Measurements from ENCODE around the gene CHERP. TPM values are rescaled to one million over a fixed set of nuclear protein-coding genes. Genes with fewer than 3 reads are reported as not detected.

CHERP gene
- total RNA-seq, 1 experiment from 2014 or later: 101 TPM

- H3K4ac ChIP-seq (ENCODE audit: low read depth, low read length): no peak overlapping the region
- no peak overlapping the region for H2BK12ac ChIP-seq (ENCODE audit: insufficient read length, low read depth, low read length)
- no peak overlapping the region for H3K23ac ChIP-seq (ENCODE audit: insufficient read length, low read depth, low read length)
- Mint-ChIP-seq H3K4me1 (peaks cover 66 to 76% of the 10 kb centered on the region in 2 experiments), H3K27ac (no peak overlapping the region; a peak in 1 of 7 replicates), H3K36me3 (ENCODE audit: insufficient read depth in 1 of 3, low read depth in 3 of 3) (peaks cover 0 to 4% (median 0%) of the 10 kb centered on the region in 3 experiments; a peak in 2 of 7 replicates), H3K9me3 (no peaks in the 10 kb centered on the region), H3K4me3 (no peak overlapping the region), H3K27me3 (ENCODE audit: low read depth) (no peaks in the 10 kb centered on the region)
- H3K79me1 ChIP-seq (ENCODE audit: insufficient read depth, low read depth, low read length, poor library complexity, severe bottlenecking): peaks cover 6% of the 10 kb centered on the region
- H3K14ac ChIP-seq (ENCODE audit: insufficient read depth, low read length): no peak overlapping the region; the same call in 1 of the 2 replicates
- H2AFZ ChIP-seq (ENCODE audit: low read length): no peak overlapping the region
- TF ChIP-seq CTCF (conservative IDR thresholded peaks at IDR 0.05): no peak
- peaks cover 22% of the 10 kb centered on the region; the same call in 1 of the 2 replicates for H3K79me2 ChIP-seq (ENCODE audit: insufficient read depth, low read length)
- no peak overlapping the region for H3T11ph ChIP-seq (ENCODE audit: low read length)
- H2AK5ac ChIP-seq (ENCODE audit: insufficient read length, low read length): no peak overlapping the region
- H3K18ac ChIP-seq (ENCODE audit: insufficient read length, low read depth, low read length): no peak overlapping the region
- no peak overlapping the region for H2BK20ac ChIP-seq (ENCODE audit: low read depth, low read length, poor library complexity, severe bottlenecking)
- no CpG with 5 or more reads among the region's 11 CpGs for WGBS (ENCODE audit: extremely low coverage, insufficient read length, low lambda C conversion rate)
- H2BK120ac ChIP-seq (ENCODE audit: low read depth, low read length, poor library complexity, severe bottlenecking): no peak overlapping the region
- H2BK5ac ChIP-seq (ENCODE audit: insufficient read length, low read length): no peak overlapping the region
- no peak overlapping the region for H4K5ac ChIP-seq (ENCODE audit: insufficient read length, low read depth, low read length)
- H4K8ac ChIP-seq (replicated peaks; ENCODE audit: insufficient read length, low read depth, low read length): no peak overlapping the region
- H4K20me1 ChIP-seq (ENCODE audit: control insufficient read depth, insufficient read depth, insufficient read length): no peaks in the 10 kb centered on the region
- no peak overlapping the region for H3K27ac ChIP-seq (ENCODE audit: insufficient read length, low read depth, low read length)
- no peaks in the 10 kb centered on the region for H3K9me3 ChIP-seq (ENCODE audit: control insufficient read depth, low read depth, low read length)
- no peak for DNase-seq
- H3K4me2 ChIP-seq (ENCODE audit: insufficient read depth, insufficient read length, low read length): no peak overlapping the region
- H3K4me1 ChIP-seq (ENCODE audit: insufficient read depth, low read length): peaks cover 20% of the 10 kb centered on the region
- no peak overlapping the region for H4K91ac ChIP-seq (ENCODE audit: insufficient read length, low read depth, low read length)
- H3K56ac ChIP-seq (ENCODE audit: insufficient read length, low read depth, low read length): no peak overlapping the region
- no peak overlapping the region for H2BK15ac ChIP-seq (ENCODE audit: low read depth, low read length)
- no peaks in the 10 kb centered on the region for H3K27me3 ChIP-seq (ENCODE audit: insufficient read depth, low read length)
- H3K23me2 ChIP-seq (ENCODE audit: insufficient read length, low read depth, low read length, poor library complexity, severe bottlenecking): no peaks in the 10 kb centered on the region
- H3K9ac ChIP-seq (ENCODE audit: extremely low read depth, insufficient read length, low read length): no peak overlapping the region
Observed at GRCh38 chr19:16588824-16589577, 46.8 kb upstream of the CHERP start.

Measured in H9 (cell line).